IMR-90 (cell line): ENCODE measurements around the gene DIP2C. TPM values are rescaled to one million over a fixed set of nuclear protein-coding genes. Genes with fewer than 3 reads are reported as not detected.

Experiments used
- ATAC-seq: fragments of 200-7000 bp; cut with Tn5 transposase; 2 replicates; pipeline ENCODE4 v1.9.1; 2020; ENCODE audit warnings: low read depth, mild to moderate bottlenecking, moderate library complexity
- BruUV-seq: library from RNA; stranded (reverse); fragments of 400-500 nt; replicated peaks from 2 replicates; lab custom pipeline; 2021; lab: Mats Ljungman, UMichigan
- CTCF ChIA-PET: fragments of 300-600 bp; formaldehyde crosslinking; extraction: SDS; loops from one replicate; lab custom pipeline; 2021; ENCODE audit warnings: antibody characterized with exemption; lab: Yijun Ruan, JAX
- POLR2A ChIA-PET: fragments of 300-600 bp; sonication (Branson Sonifier 250); formaldehyde crosslinking; loops from one replicate; lab custom pipeline; 2022; ENCODE audit warnings: antibody characterized with exemption; ENCODE audit not compliant: unreplicated experiment; lab: Charles Lee
- DNase-seq: peaks from one replicate; pipeline ENCODE4 v3.0.0; 2013
- H2AFZ ChIP-seq: replicated peaks from 2 replicates; pipeline ENCODE3; 2013; ENCODE audit warnings: low read length, mild to moderate bottlenecking; ENCODE audit not compliant: poor library complexity
- H2AK5ac ChIP-seq: 2 replicates; pipeline ENCODE4 v1.6.1; 2013; ENCODE audit warnings: low read depth, low read length, inconsistent platforms
- H2AK9ac ChIP-seq: replicated peaks from 2 replicates; pipeline ENCODE3; 2013; ENCODE audit warnings: mild to moderate bottlenecking, low read depth, low read length, moderate library complexity; ENCODE audit not compliant: poor library complexity
- H2BK120ac ChIP-seq: 2 replicates; pipeline ENCODE4 v1.6.1; 2013; ENCODE audit warnings: low read depth, low read length, inconsistent platforms
- H2BK15ac ChIP-seq: 3 replicates; pipeline ENCODE4 v1.6.1; 2013; ENCODE audit warnings: low read depth, low read length, inconsistent platforms
- H2BK20ac ChIP-seq: 2 replicates; pipeline ENCODE4 v1.6.1; 2013; ENCODE audit warnings: low read depth, mild to moderate bottlenecking, inconsistent platforms, low read length, moderate library complexity
- H2BK5ac ChIP-seq: 2 replicates; pipeline ENCODE4 v1.6.1; 2013; ENCODE audit warnings: mild to moderate bottlenecking, low read depth, low read length, inconsistent platforms; ENCODE audit not compliant: poor library complexity, severe bottlenecking
- H3K14ac ChIP-seq: replicated peaks from 2 replicates; pipeline ENCODE4 v1.6.1; 2013; ENCODE audit warnings: low read depth, low read length, inconsistent platforms
- H3K18ac ChIP-seq: 2 replicates; pipeline ENCODE4 v1.6.1; 2013; ENCODE audit warnings: low read depth, low read length, control low read depth
- H3K23ac ChIP-seq: 2 replicates; pipeline ENCODE4 v1.6.1; 2013; ENCODE audit warnings: low read depth, low read length, inconsistent platforms
- H3K27ac ChIP-seq: 2 replicates; pipeline ENCODE4 v1.5.1; 2013; ENCODE audit warnings: mild to moderate bottlenecking, control low read depth, low read length; ENCODE audit not compliant: insufficient read depth
- H3K27me3 ChIP-seq: 2 replicates; pipeline ENCODE4 v1.6.1; 2013; ENCODE audit warnings: low read length; ENCODE audit not compliant: control insufficient read depth, insufficient read depth
- H3K36me3 ChIP-seq: 2 replicates; pipeline ENCODE4 v1.6.1; 2013; ENCODE audit warnings: low read length, mixed read lengths; ENCODE audit not compliant: control insufficient read depth, insufficient read depth
- H3K4ac ChIP-seq: 2 replicates; pipeline ENCODE4 v1.6.1; 2013; ENCODE audit warnings: low read depth, low read length, inconsistent platforms
- H3K4me1 ChIP-seq: 2 replicates; pipeline ENCODE4 v1.6.1; 2013; ENCODE audit warnings: low read length, mixed read lengths; ENCODE audit not compliant: control insufficient read depth, insufficient read depth
- H3K4me2 ChIP-seq: 2 replicates; pipeline ENCODE4 v1.6.1; 2013; ENCODE audit warnings: low read depth, mild to moderate bottlenecking, control low read depth, low read length, moderate library complexity
- H3K4me3 ChIP-seq: 2 replicates; pipeline ENCODE4 v1.5.1; 2013; ENCODE audit warnings: low read depth, mild to moderate bottlenecking, control low read depth, low read length, moderate library complexity; ENCODE audit not compliant: insufficient read depth
- H3K56ac ChIP-seq: 2 replicates; pipeline ENCODE4 v1.6.1; 2013; ENCODE audit warnings: low read length, inconsistent platforms; ENCODE audit not compliant: insufficient read depth; ENCODE audit errors: extremely low read depth
- H3K79me1 ChIP-seq, 2 experiments: 2 replicates each; pipeline ENCODE4 v1.6.1; 2013; ENCODE audit warnings: low read length in 2 of 2, inconsistent platforms in 1 of 2, low read depth in 1 of 2
- H3K9ac ChIP-seq: 2 replicates; pipeline ENCODE4 v1.6.1; 2013; ENCODE audit warnings: low read depth, low read length, control low read depth
- H3K9me1 ChIP-seq: 2 replicates; pipeline ENCODE4 v1.6.1; 2013; ENCODE audit warnings: low read length, inconsistent platforms; ENCODE audit not compliant: insufficient read depth
- H3K9me3 ChIP-seq: 2 replicates; pipeline ENCODE4 v1.6.1; 2013; ENCODE audit warnings: low read length; ENCODE audit not compliant: control insufficient read depth, insufficient read depth
- H4K20me1 ChIP-seq: 2 replicates; pipeline ENCODE4 v1.6.1; 2013; ENCODE audit warnings: low read length, inconsistent platforms; ENCODE audit not compliant: insufficient read depth
- H4K5ac ChIP-seq: 2 replicates; pipeline ENCODE4 v1.6.1; 2013; ENCODE audit warnings: mild to moderate bottlenecking, low read depth, low read length, control low read depth
- H4K8ac ChIP-seq, 2 experiments: 2 replicates each; pipeline ENCODE4 v1.6.1; 2013; ENCODE audit warnings: low read depth in 2 of 2, low read length in 2 of 2, control low read depth in 1 of 2, inconsistent platforms in 1 of 2
- H4K91ac ChIP-seq: 2 replicates; pipeline ENCODE4 v1.6.1; 2013; ENCODE audit warnings: low read depth, low read length, inconsistent platforms; ENCODE audit not compliant: insufficient read depth
- BHLHE40 ChIP-seq: fragments of 150-350 bp; IDR thresholded peaks from 2 replicates; pipeline ENCODE4 v1.6.1; 2016; ENCODE audit warnings: mild to moderate bottlenecking, low read depth, low read length
- CEBPB ChIP-seq: IDR thresholded peaks from 2 replicates; pipeline ENCODE4 v1.6.1; 2012; ENCODE audit warnings: low read depth, low read length, improper control_type of control experiment
- CHD1 ChIP-seq: IDR thresholded peaks from 2 replicates; pipeline ENCODE4 v1.6.1; 2012; ENCODE audit warnings: low read depth, low read length, improper control_type of control experiment
- CTCF ChIP-seq: conservative IDR thresholded peaks from 2 replicates; pipeline ENCODE4 v1.5.1; 2012; ENCODE audit warnings: mild to moderate bottlenecking, low read depth, low read length, improper control_type of control experiment
- ELK1 ChIP-seq: fragments of 150-350 bp; IDR thresholded peaks from 2 replicates; pipeline ENCODE4 v1.6.1; 2016; ENCODE audit warnings: low read depth, mild to moderate bottlenecking, low read length, moderate library complexity, borderline replicate concordance
- FOS ChIP-seq: fragments of 150-350 bp; IDR thresholded peaks from 2 replicates; pipeline ENCODE4 v1.6.1; 2016; ENCODE audit warnings: low read depth, low read length
- NFE2L2 ChIP-seq: fragments of 150-350 bp; IDR thresholded peaks from 2 replicates; pipeline ENCODE4 v1.6.1; 2016; ENCODE audit warnings: low read depth, mild to moderate bottlenecking, low read length
- RCOR1 ChIP-seq: IDR thresholded peaks from 2 replicates; pipeline ENCODE4 v1.6.1; 2012; ENCODE audit warnings: mild to moderate bottlenecking, low read length, improper control_type of control experiment; ENCODE audit not compliant: insufficient replicate concordance
- RFX5 ChIP-seq: IDR thresholded peaks from 2 replicates; pipeline ENCODE4 v1.8.0; 2012; ENCODE audit warnings: low read depth, mild to moderate bottlenecking, low read length, moderate library complexity
- USF2 ChIP-seq: fragments of 150-350 bp; IDR thresholded peaks from 2 replicates; pipeline ENCODE4 v1.6.1; 2017; ENCODE audit warnings: mild to moderate bottlenecking, antibody characterized with exemption, low read length, low read depth
- WGBS, 2 experiments: methylation state at CpG; one replicate each; pipeline versions ENCODE4 v1.1.5 to v1.1.7; 2013; ENCODE audit warnings: missing lambda C conversion rate in 2 of 2; ENCODE audit not compliant: insufficient read length in 1 of 2; ENCODE audit errors: extremely low coverage in 2 of 2; 5-methylcytosine and 5-hydroxymethylcytosine counted together
- dilution Hi-C: fragments of 300-500 bp; cut with HindIII; formaldehyde crosslinking; loops from one replicate; pipeline ENCODE4 v1.14.3; 2018; ENCODE audit warnings: low sequenced_read_pairs; ENCODE audit not compliant: unreplicated experiment
- in situ Hi-C: fragments of 300-500 bp; cut with MboI; formaldehyde crosslinking; loops from 3 replicates; pipeline ENCODE4 v1.14.3; 2019; ENCODE audit warnings: low sequenced_read_pairs, inconsistent platforms, mixed read lengths
- intact Hi-C: fragments of 100-400 bp; cut with micrococcal nuclease; formaldehyde crosslinking; loops from 2 replicates; pipeline ENCODE4 v1.10.0; 2022
- polyA plus RNA-seq, 3 experiments: library from polyadenylated mRNA; depleted of rRNA; stranded (reverse); fragments of >200 nt; gene quantifications; 2 replicates each; pipeline ENCODE4 v1.2.3, GENCODE V29; 2012; ENCODE audit warnings: low replicate concordance in 1 of 3
- total RNA-seq: library from RNA; depleted of rRNA; stranded (reverse); fragments of >200 nt; gene quantifications from 2 replicates; pipeline ENCODE4 v1.2.3, GENCODE V29; 2012

DIP2C gene
- total and polyA plus RNA-seq, 2 of the 4 experiments (the other 2 are of a cell fraction): 8.6 to 17.3 TPM

GRCh38 chr10:384538-385305 is 304.7 kb downstream of the DIP2C start:
- WGBS, 2 experiments: 100% methylated on average over 11 of the region's 27 CpGs; no CpG with 5 or more reads in 1 of the 2 experiments
- H3K18ac ChIP-seq: no peak overlapping the region
- no peak overlapping the region for H4K8ac ChIP-seq
- ChIA-PET POLR2A (no interaction called here), CTCF (no interaction called here)
- dilution Hi-C loops (no loop called here), in situ Hi-C loops (no loop called here), intact Hi-C loops (no loop called here)
- 0 out of 2 replicates have a peak, but pooled peaks cover 2% of the 10 kb centered on the region for H3K9me3 ChIP-seq
- no peak overlapping the region for H3K23ac ChIP-seq
- H2BK15ac ChIP-seq: no peak overlapping the region
- no peaks in the 10 kb centered on the region for H3K27me3 ChIP-seq
- no peak overlapping the region for H2AK9ac ChIP-seq
- no peaks in the 10 kb centered on the region for H3K4me1 ChIP-seq
- no peak overlapping the region for H2BK5ac ChIP-seq
- H3K14ac ChIP-seq: no peak overlapping the region
- no peak overlapping the region for H3K4me3 ChIP-seq
- H2AFZ ChIP-seq: no peak overlapping the region
- no peak for ATAC-seq
- no peak for DNase-seq
- no peak overlapping the region for H3K27ac ChIP-seq
- H3K4me2 ChIP-seq: no peak overlapping the region
- H3K79me1 ChIP-seq: peaks cover 0 to under 1% of the 10 kb centered on the region in 2 experiments; a peak in 2 of 4 replicates
- H2AK5ac ChIP-seq: no peak overlapping the region
- peaks cover 57% of the 10 kb centered on the region for H3K36me3 ChIP-seq
- no peak overlapping the region for H3K56ac ChIP-seq
- H4K91ac ChIP-seq: no peak overlapping the region
- no peak overlapping the region for H4K5ac ChIP-seq
- H3K9ac ChIP-seq: no peak overlapping the region
- no peak overlapping the region for H3K4ac ChIP-seq
- H4K20me1 ChIP-seq: 0 out of 2 replicates have a peak, but pooled peaks cover 3% of the 10 kb centered on the region
- no peak overlapping the region for H2BK120ac ChIP-seq
- TF ChIP-seq CHD1 (no peak), CTCF (no peak), CEBPB (no peak), USF2 (no peak), FOS (no peak), BHLHE40 (no peak), RCOR1 (no peak), RFX5 (no peak), ELK1 (no peak), NFE2L2 (no peak)
- H2BK20ac ChIP-seq: no peak overlapping the region
- no TSS peak for BruUV-seq
- peaks cover 12% of the 10 kb centered on the region for H3K9me1 ChIP-seq
